Subcutaneous adipose tissue (tissue), 4 donors: ENCODE measurements around the gene LAMA3. TPM values are rescaled to one million over a fixed set of nuclear protein-coding genes. Genes with fewer than 3 reads are reported as not detected.

ENCODE experiments used
- CTCF ChIP-seq: fragments of 450-650 bp; IDR thresholded peaks from one replicate; pipeline ENCODE4 v1.5.1; 2016; ENCODE audit warnings: low read depth, mild to moderate bottlenecking, control low read depth, antibody characterized with exemption, moderate library complexity
- total RNA-seq, 4 donors: library from RNA; depleted of rRNA; stranded (reverse); fragments of >200 nt; gene quantifications; one replicate each; pipeline ENCODE4 v1.1.0, GENCODE V29; 2016

LAMA3 gene
- total RNA-seq, 4 donors from 2014 or later: 23.3 to 34.9 (median 28.4) TPM

GRCh38 chr18:23816740-23817139 lies 127.5 kb downstream of the LAMA3 start:
- no peak for TF ChIP-seq CTCF

- TF ChIP-seq CTCF: no peak
Observed at GRCh38 chr18:23819001-23819400, 129.7 kb downstream of the LAMA3 start.

- TF ChIP-seq CTCF: no peak
Observed at GRCh38 chr18:23822590-23823385, 133.5 kb downstream of the LAMA3 start.

- TF ChIP-seq CTCF: no peak
Observed at GRCh38 chr18:23824240-23824639, 135.0 kb downstream of the LAMA3 start.

- TF ChIP-seq CTCF: no peak
Observed at GRCh38 chr18:23824669-23825068, 135.4 kb downstream of the LAMA3 start.

- no peak for TF ChIP-seq CTCF
Observed at GRCh38 chr18:23825496-23825895, 136.2 kb downstream of the LAMA3 start.

GRCh38 chr18:23825978-23826405 lies 136.7 kb downstream of the LAMA3 start:
- TF ChIP-seq CTCF: no peak
